ENCODE measurements around the gene SP1. TPM values are rescaled to one million over a fixed set of nuclear protein-coding genes. Genes with fewer than 3 reads are reported as not detected.
"Not testable (repeated sequence)": the region's sequence is repeated elsewhere in the genome, so short reads cannot be mapped to it uniquely, and the experiment has no call there.

Gene SP1
- total and polyA plus RNA-seq, 11 donors: 7.9 to 48.8 (median 29.5) TPM

- 93 to 96% (median 95%) methylated on average over 4 of the region's 4 CpGs for WGBS, 4 donors
- peaks cover 0 to 55% (median 35%) of the 10 kb centered on the region in 9 donors for H3K36me3 ChIP-seq
- H3K4me3 ChIP-seq: peak overlapping the region in 3 of 12 donors; percentile 0 to 25 (median 5)
Observed at GRCh38 chr12:53388932-53389331, 9.0 kb downstream of the SP1 start.

GRCh38 chr12:53389702-53390101, 9.7 kb downstream of the SP1 start:
- Histone ChIP-seq H3K4me3 (no peak overlapping the region), H3K4me1 (peaks cover 8 to 73% (median 59%) of the 10 kb centered on the region in 12 donors), H3K27ac (peak overlapping the region in 5 of 12 donors; percentile 11 to 79 (median 49)), H3K9me3 (no peaks in the 10 kb centered on the region), H3K27me3 (no peaks in the 10 kb centered on the region), H3K36me3 (peaks cover 0 to 50% (median 27%) of the 10 kb centered on the region in 9 donors)
- no peak for ATAC-seq
- intact Hi-C loops (cut with DNase I): loop anchor here in 1 of 10 donors (5.0 kb wide), 1 partner anchor 37 kb away; no protein-coding TSS in a partner anchor
- no peak for TF ChIP-seq POLR2A (IDR thresholded peaks at IDR 0.05)
- no peak for TF ChIP-seq CTCF (IDR thresholded peaks at IDR 0.05)
- DNase-seq: no peak
- WGBS, 4 donors: 86 to 95% (median 92%) methylated on average over 3 of the region's 3 CpGs

More at GRCh38 chr12:53388932-53389331, 9.0 kb downstream of the SP1 start:
- H3K27me3 ChIP-seq: no peaks in the 10 kb centered on the region
- TF ChIP-seq CTCF (IDR thresholded peaks at IDR 0.05) (no peak), POLR2A (IDR thresholded peaks at IDR 0.05) (no peak)
- DNase-seq: no peak
- intact Hi-C loops (cut with DNase I): loop anchor here in 1 of 10 donors (5.0 kb wide), 1 partner anchor 37 kb away; no protein-coding TSS in a partner anchor
- peak overlapping the region in 8 of 12 donors; percentile 26 to 79 (median 51) for H3K27ac ChIP-seq
- H3K4me1 ChIP-seq: peaks cover 8 to 81% (median 67%) of the 10 kb centered on the region in 12 donors
- H3K9me3 ChIP-seq: no peaks in the 10 kb centered on the region
- no peak for ATAC-seq

- WGBS, 4 donors: 58 to 63% (median 61%) methylated on average over 5 of the region's 5 CpGs
- Histone ChIP-seq H3K4me1 (peaks cover 8 to 53% (median 41%) of the 10 kb centered on the region in 12 donors), H3K36me3 (peaks cover 0 to 57% (median 15%) of the 10 kb centered on the region in 9 donors), H3K27ac (peak overlapping the region in 7 of 12 donors; percentile 3 to 79 (median 20)), H3K27me3 (no peaks in the 10 kb centered on the region), H3K4me3 (no peak overlapping the region), H3K9me3 (no peaks in the 10 kb centered on the region)
- ATAC-seq (peak in 1 of 4 donors; percentile 20), DNase-seq (no peak)
- TF ChIP-seq CTCF (IDR thresholded peaks at IDR 0.05) (no peak), POLR2A (IDR thresholded peaks at IDR 0.05) (no peak)
- intact Hi-C loops (cut with DNase I): no loop called here
Observed at GRCh38 chr12:53391724-53392123, 11.7 kb downstream of the SP1 start.

GRCh38 chr12:53399896-53400295, 19.9 kb downstream of the SP1 start:
- H3K9me3 ChIP-seq: no peaks in the 10 kb centered on the region
- intact Hi-C loops (cut with DNase I): no loop called here
- WGBS, 4 donors: 92 to 96% (median 95%) methylated on average over 7 of the region's 7 CpGs
- H3K4me1 ChIP-seq: peaks cover 0 to 21% (median 1%) of the 10 kb centered on the region in 12 donors
- H3K36me3 ChIP-seq: peaks cover 0 to 61% (median 21%) of the 10 kb centered on the region in 9 donors
- H3K27ac ChIP-seq: no peak overlapping the region
- no peak for ATAC-seq
- no peak overlapping the region for H3K4me3 ChIP-seq
- no peaks in the 10 kb centered on the region for H3K27me3 ChIP-seq
- no peak for TF ChIP-seq POLR2A (IDR thresholded peaks at IDR 0.05)
- no peak for TF ChIP-seq CTCF (IDR thresholded peaks at IDR 0.05)
- no peak for DNase-seq

- Histone ChIP-seq H3K36me3 (peaks cover 0 to 57% (median 28%) of the 10 kb centered on the region in 9 donors), H3K4me1 (peaks cover 0 to 15% (median 0%) of the 10 kb centered on the region in 12 donors)
- DNase-seq; ATAC-seq; H3K9me3 ChIP-seq; H3K27ac ChIP-seq; H3K4me3 ChIP-seq; intact Hi-C loops (cut with DNase I); H3K27me3 ChIP-seq: not testable (repeated sequence)
- WGBS, 4 donors: 96 to 98% (median 97%) methylated on average over 16 of the region's 16 CpGs
Observed at GRCh38 chr12:53402351-53402750, 22.4 kb downstream of the SP1 start.

Data from heart left ventricle (tissue), 16 donors.